ENCODE results near the gene NLGN4Y. TPM values are rescaled to one million over a fixed set of nuclear protein-coding genes. Genes with fewer than 3 reads are reported as not detected.

NLGN4Y gene
- total RNA-seq, 4 donors from 2014 or later = 6.8 to 41.8 TPM; not detected in 2

- no peak for DNase-seq (ENCODE audit: low spot score in 2 of 2)
Measured at GRCh38 chrY:14763600-14763999, 239.3 kb downstream of the NLGN4Y start.

GRCh38 chrY:14778208-14778607 is 253.9 kb downstream of the NLGN4Y start:
- 83% methylated on average over 4 of the region's 4 CpGs; no CpG with 5 or more reads in 1 of the 2 donors for WGBS, 2 donors
- no peak overlapping the region for H3K27ac ChIP-seq
- no peak overlapping the region for H3K4me3 ChIP-seq
- H3K9me3 ChIP-seq = no peaks in the 10 kb centered on the region
- no peaks in the 10 kb centered on the region for H3K27me3 ChIP-seq
- H3K36me3 ChIP-seq = no peaks in the 10 kb centered on the region
- no peak for TF ChIP-seq CTCF (IDR thresholded peaks at IDR 0.05)
- no peak for TF ChIP-seq POLR2A (IDR thresholded peaks at IDR 0.05)
- TF ChIP-seq EP300 (IDR thresholded peaks at IDR 0.05) = no peak
- DNase-seq (ENCODE audit: low spot score in 2 of 2) = no peak
- no peaks in the 10 kb centered on the region for H3K4me1 ChIP-seq

More at GRCh38 chrY:14763600-14763999, 239.3 kb downstream of the NLGN4Y start:
- Histone ChIP-seq H3K27ac (no peak overlapping the region), H3K9me3 (no peaks in the 10 kb centered on the region), H3K36me3 (no peaks in the 10 kb centered on the region), H3K27me3 (no peaks in the 10 kb centered on the region), H3K4me3 (no peak overlapping the region), H3K4me1 (no peaks in the 10 kb centered on the region)
- TF ChIP-seq POLR2A (IDR thresholded peaks at IDR 0.05) (no peak), EP300 (IDR thresholded peaks at IDR 0.05) (no peak), CTCF (IDR thresholded peaks at IDR 0.05) (no peak)

- Histone ChIP-seq H3K9me3 (no peaks in the 10 kb centered on the region), H3K4me3 (no peak overlapping the region), H3K27me3 (no peaks in the 10 kb centered on the region), H3K4me1 (no peaks in the 10 kb centered on the region), H3K27ac (no peak overlapping the region), H3K36me3 (no peaks in the 10 kb centered on the region)
- DNase-seq (ENCODE audit: low spot score in 2 of 2) = no peak
- no peak for TF ChIP-seq EP300 (IDR thresholded peaks at IDR 0.05)
- TF ChIP-seq POLR2A (IDR thresholded peaks at IDR 0.05) = no peak
- no peak for TF ChIP-seq CTCF (IDR thresholded peaks at IDR 0.05)
- WGBS, 2 donors = 41% methylated on average over 4 of the region's 4 CpGs; no CpG with 5 or more reads in 1 of the 2 donors
Measured at GRCh38 chrY:14793104-14793503, 268.8 kb downstream of the NLGN4Y start.

GRCh38 chrY:14793674-14794073 is 269.3 kb downstream of the NLGN4Y start:
- 64% methylated on average over 10 of the region's 11 CpGs; no CpG with 5 or more reads in 1 of the 2 donors for WGBS, 2 donors
- DNase-seq (ENCODE audit: low spot score in 2 of 2) = no peak
- Histone ChIP-seq H3K27me3 (no peaks in the 10 kb centered on the region), H3K9me3 (no peaks in the 10 kb centered on the region), H3K27ac (no peak overlapping the region), H3K36me3 (no peaks in the 10 kb centered on the region), H3K4me1 (no peaks in the 10 kb centered on the region), H3K4me3 (no peak overlapping the region)
- TF ChIP-seq EP300 (IDR thresholded peaks at IDR 0.05) (no peak), CTCF (IDR thresholded peaks at IDR 0.05) (no peak), POLR2A (IDR thresholded peaks at IDR 0.05) (no peak)

- DNase-seq (ENCODE audit: low spot score in 2 of 2) = no peak
- no peaks in the 10 kb centered on the region for H3K27me3 ChIP-seq
Measured at GRCh38 chrY:14798010-14798409, 273.7 kb downstream of the NLGN4Y start.

More at GRCh38 chrY:14798010-14798409, 273.7 kb downstream of the NLGN4Y start:
- Histone ChIP-seq H3K27ac (no peak overlapping the region), H3K4me1 (no peaks in the 10 kb centered on the region), H3K36me3 (no peaks in the 10 kb centered on the region), H3K9me3 (no peaks in the 10 kb centered on the region), H3K4me3 (no peak overlapping the region)
- TF ChIP-seq CTCF (IDR thresholded peaks at IDR 0.05) = no peak
- no peak for TF ChIP-seq POLR2A (IDR thresholded peaks at IDR 0.05)
- no peak for TF ChIP-seq EP300 (IDR thresholded peaks at IDR 0.05)
- 64% methylated on average over 2 of the region's 2 CpGs; no CpG with 5 or more reads in 1 of the 2 donors for WGBS, 2 donors
